D721Med (cell line): ENCODE measurements around the gene NELFB.
A peak's percentile ranks its signal among the peaks of the same experiment; 100 is the strongest.

ENCODE experiments used
- DNase-seq: peaks from one replicate; pipeline ENCODE4 v3.0.0; 2011; ENCODE audit warnings: low spot score; ENCODE audit not compliant: insufficient read length
- FAIRE-seq: peaks from 2 replicates; lab custom pipeline; 2011; peaks lifted over from hg19 to GRCh38; lab: Jason Lieb, UNC
- CTCF ChIP-seq: IDR thresholded peaks from 2 replicates; pipeline ENCODE4 v1.5.1; 2012; ENCODE audit warnings: mild to moderate bottlenecking, control low read depth; ENCODE audit not compliant: insufficient read depth; ENCODE audit errors: missing control alignments

The NELFB gene

GRCh38 chr9:137294091-137294680 lies 39.1 kb downstream of the NELFB start:
- TF ChIP-seq CTCF = no peak
- DNase-seq = no peak
- no peak for FAIRE-seq

- no peak for TF ChIP-seq CTCF
- DNase-seq = no peak
- FAIRE-seq = no peak
Observed at GRCh38 chr9:137294681-137295237, 39.6 kb downstream of the NELFB start.

- FAIRE-seq (no peak), DNase-seq (peak; percentile 94)
- TF ChIP-seq CTCF = peak; percentile 55
Observed at GRCh38 chr9:137295238-137295811, 40.2 kb downstream of the NELFB start.

DNA sequence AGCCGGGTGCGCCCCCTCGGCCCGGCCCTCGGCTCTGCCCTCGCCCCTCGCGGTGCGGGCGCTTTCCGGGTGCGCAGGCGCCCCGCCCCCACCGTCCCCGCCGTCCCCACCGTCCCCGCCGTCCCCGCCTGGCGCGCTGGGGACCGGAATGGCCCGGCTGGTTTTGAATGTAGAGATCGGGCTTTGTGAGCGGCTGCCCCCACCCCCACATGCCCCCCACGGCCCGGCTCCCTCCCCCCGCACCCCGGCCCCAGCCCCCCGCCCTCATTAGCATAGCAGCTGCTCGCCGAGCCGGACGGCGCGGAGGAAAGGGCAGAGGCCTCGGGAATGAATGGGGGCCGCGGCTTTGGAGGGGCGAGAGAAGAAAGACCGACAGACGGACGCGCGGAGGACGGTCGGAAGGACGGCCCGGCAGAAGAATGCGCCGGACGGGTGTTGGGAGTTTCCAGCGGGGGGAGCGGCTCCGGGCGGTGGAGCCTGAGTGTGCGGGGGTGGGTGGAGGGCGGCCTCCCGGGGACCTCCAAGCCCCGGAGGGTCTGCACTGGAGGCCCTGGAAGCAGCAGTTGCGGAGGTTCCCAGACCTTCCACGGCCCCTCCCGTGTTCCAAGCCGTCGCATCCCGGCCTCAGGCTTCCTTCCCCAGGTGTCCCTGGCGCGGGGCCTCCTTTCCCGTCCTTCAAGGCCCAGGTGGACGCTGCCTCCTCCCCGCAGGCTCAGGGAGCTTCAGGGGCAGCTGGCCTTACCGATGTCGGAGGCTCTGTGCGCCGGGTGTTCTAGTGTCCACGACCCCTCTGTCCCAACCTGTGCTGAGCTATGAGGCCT lies 40.9 kb downstream of the NELFB start:
- no peak for TF ChIP-seq CTCF
- FAIRE-seq (no peak), DNase-seq (no peak)

GRCh38 chr9:137296670-137297664 lies 41.8 kb downstream of the NELFB start:
- no peak for TF ChIP-seq CTCF
- no peak for DNase-seq
- FAIRE-seq = no peak

DNA sequence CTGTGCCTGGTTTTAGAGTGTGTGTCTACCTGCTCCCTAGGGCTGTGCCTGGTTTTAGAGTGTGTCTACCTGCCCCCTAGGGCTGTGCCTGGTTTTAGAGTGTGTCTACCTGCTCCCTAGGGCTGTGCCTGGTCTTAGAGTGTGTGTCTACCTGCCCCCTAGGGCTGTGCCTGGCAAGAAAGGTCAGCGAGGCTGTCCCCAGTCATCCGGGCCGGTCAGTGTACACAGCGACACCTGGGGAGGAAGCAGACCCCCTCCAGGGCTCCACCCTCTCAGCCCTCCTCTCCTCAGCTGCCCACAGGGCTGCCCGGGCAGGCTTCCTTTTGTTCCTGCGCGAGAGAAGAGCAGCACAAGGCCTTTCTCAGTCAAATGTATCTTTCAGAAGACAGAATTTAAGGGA lies 42.8 kb downstream of the NELFB start:
- no peak for TF ChIP-seq CTCF
- FAIRE-seq (no peak), DNase-seq (no peak)
